SHP77 treated with DMSO at 0.1 percent for 48 hours (cell line): Measurements from ENCODE around the gene HMMR.
A peak's percentile ranks its signal among the peaks of the same experiment; 100 is the strongest.

Experiments used
- DNase-seq: peaks from one replicate; lab custom pipeline; 2025; lab: John Stamatoyannopoulos, UW

The HMMR gene

DNA sequence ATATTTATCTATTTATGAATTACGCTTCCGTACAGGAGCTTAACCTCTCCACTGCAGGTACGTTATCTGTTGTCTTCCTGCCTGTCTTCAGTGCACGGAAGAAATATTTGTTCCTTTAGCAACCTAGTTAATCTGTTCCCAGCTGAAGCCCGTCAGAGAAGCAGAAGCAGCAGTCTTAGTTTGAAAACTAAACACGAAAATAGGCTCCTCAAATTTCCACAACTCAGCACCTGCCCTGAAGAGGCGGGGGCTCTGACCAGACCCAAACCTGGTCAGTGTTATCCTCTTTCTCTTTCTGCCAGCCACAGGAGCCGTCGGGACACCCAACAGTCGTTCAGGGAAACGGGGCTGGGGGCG lies 992 bp upstream of the HMMR start:
- no peak for DNase-seq

DNA sequence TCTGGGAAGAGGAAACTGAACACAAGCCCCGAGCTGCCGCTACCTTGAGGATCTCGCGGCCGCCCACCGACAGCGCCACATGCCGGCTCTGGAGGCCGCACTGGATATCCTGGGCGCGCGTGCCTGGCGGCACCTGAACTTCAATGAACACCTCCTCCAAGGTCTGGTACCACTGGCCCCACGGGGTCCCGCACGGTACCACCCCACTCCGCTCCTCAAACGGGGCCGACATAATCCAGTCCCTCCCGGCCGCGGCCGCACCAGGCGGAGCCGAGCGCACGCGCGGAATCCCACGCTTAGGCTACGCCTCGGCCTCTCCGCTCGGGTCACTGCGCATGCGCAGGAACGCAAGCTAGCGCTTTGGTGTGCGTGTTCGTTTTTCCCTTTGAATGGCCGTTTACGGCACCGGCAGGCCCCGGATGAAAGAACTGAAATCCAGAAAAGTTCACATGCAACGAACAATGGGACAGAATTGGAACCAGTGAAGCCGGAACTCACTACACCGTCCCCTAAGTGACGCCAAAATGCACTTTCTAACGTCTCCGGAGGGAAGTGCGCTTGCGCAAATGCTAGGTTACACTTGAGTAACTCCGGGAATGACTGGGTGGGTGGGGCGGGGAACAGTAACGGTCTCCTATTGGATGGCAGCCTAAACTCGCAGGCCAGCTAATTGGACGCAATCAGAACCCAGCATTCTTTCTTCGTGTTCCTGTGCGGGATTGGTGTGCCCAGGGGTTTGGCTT lies 442 bp upstream of the HMMR start, which contains the start of gene NUDCD2:
TSS of gene NUDCD2 (minus strand) at position 284 of the 743 bp plus-strand sequence. CDS start at position 232, 52 bp downstream.
- DNase-seq, result peak; percentile 93

DNA sequence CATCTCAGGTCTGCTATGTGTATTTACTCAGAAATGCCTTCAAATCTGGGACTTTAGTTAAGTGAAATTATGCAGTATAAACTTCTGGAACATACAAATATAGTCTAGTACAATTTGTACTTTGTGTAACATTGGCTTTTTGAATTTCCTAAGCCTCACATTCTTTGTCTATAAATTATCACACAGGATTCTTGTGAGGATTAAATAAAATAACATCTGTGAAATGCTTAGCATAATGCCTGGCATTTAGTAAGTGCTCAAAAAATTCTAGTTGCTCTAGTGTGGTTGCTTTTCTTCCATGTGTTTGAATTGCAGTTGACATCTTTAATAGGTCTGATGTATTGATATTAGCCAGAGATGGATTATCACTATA lies 2.6 kb downstream of the HMMR start:
- DNase-seq, result no peak

DNA sequence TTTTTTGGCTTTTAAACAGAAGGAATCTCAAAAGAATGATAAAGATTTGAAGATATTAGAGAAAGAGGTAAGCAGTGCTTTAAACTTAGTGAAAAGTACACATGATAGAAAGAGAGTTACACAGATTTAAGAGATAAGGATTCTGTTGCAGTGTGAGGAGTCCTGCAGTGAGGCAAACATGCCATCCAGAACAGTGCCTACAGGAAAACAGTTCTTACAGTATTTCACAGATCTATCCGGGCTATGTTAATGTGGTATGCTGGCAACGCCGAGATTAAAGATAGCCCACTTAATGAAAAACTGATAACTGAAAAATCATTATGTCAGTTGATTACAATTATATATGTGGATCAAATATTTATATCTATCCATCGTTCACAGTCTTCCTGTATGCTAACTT lies 7.2 kb downstream of the HMMR start:
- DNase-seq, result no peak

DNA sequence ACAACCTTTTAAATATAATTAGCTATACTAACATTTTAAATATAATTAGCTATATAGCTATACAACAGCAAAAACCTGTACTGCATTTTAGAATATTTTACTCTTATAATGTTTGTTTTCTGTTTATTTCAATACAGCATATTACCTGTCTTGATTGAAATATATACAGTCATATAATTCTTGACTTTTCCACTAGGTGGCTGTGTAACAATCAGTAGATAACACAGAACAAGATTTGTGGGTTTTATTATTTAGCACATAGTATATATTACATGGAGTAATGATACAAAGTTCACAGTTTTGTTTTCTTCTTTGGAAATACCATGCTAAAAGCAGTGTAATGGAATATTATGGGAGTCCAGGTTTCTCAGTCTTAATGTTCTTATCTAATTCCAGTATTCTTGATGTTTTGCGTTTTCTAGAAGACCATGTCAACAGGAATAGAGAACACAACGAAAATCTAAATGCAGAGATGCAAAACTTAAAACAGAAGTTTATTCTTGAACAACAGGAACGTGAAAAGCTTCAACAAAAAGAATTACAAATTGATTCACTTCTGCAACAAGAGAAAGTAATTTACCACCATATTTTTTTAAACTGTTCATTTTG lies 13.3 kb downstream of the HMMR start:
- DNase-seq, result no peak

DNA sequence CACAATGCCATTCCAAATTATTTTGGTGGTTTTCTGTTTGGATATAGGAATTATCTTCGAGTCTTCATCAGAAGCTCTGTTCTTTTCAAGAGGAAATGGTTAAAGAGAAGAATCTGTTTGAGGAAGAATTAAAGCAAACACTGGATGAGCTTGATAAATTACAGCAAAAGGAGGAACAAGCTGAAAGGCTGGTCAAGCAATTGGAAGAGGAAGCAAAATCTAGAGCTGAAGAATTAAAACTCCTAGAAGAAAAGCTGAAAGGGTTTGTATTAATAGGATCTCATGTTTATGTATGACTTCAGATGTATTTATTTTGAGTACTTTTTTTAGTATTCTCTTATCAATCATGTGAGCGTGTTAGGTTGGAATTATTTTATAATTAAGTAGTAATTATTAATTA lies 15.0 kb downstream of the HMMR start:
- DNase-seq, result no peak

DNA sequence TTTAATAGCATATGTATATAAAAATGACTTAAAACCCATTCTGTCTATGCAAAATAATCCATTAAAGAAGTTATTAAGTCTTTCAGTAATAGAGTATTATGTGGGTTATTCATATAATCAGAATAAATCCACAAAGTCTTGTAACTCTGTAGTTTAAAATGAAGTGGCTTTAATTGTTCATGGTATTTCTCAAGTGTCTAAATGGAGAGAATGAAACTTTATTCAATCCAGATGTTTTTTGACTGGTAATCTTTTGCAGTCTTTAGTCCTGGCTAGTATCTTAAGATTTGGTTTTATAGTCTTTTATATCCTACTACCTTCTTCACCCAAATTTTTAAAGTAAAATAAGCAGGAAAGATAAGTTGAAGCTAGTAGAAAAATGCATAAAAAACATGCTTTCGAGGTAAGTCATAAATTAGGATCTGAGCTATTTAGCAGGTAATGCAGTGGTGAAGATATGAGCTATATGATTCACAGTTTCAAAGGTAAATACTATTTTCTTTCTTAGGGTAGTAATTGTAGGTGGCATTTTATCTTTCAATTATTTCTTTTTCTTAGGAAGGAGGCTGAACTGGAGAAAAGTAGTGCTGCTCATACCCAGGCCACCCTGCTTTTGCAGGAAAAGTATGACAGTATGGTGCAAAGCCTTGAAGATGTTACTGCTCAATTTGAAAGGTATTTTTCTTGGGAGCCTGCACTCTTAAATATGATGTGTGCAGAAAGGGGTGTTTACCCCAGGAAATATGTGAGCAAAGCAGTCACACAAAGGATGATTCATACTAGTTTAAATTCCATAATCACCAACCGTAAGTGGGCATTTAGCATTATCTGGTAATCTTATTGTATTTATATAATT lies 17.9 kb downstream of the HMMR start:
- no peak for DNase-seq

DNA sequence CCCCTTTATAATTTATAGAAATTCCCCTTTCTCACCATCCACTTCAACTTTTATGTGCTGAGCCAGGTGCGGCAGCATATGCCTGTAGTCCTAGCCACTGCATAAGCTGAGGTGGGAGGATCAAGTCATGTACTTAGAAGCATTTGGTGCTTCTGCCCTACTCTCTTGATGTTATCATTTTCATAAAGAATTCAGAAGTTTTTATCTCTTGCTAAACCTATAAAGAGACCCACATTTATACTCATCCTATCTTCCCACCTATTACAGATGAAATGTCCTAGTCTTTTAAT lies 18.5 kb downstream of the HMMR start:
- DNase-seq, result no peak

DNA sequence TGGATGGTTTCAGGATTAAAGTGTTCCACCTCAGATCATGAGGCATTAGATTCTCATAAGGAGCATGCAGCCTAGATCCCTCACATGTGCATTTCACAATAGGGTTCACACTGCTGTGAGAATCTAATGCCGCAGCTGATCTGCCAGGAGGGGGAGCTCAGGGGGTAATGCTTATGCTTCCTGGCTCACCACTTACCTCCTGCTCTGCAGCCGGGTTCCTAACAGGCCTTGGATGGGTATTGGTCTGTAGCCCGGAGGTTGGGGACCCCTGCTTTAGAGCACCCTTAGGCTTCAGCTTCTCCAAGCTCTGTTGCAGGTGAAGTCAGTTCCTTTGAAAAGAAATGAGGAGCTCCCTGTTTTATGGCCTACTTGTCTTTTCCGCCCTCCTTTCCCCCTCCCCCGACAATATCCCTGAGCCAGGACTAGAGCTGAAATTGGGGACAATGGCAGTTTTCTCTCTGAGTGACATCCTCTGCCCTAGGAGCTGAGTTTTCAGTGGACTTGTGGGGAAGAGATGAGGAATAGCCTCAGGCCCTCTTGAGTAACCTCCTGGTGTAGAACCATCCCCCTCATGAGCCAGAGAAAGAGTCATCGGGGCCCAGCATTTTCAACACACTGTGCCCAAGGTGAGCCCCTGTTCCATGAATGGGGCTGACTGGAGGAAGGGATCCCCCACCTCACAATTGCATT lies 28.8 kb downstream of the HMMR start:
- DNase-seq, result no peak

DNA sequence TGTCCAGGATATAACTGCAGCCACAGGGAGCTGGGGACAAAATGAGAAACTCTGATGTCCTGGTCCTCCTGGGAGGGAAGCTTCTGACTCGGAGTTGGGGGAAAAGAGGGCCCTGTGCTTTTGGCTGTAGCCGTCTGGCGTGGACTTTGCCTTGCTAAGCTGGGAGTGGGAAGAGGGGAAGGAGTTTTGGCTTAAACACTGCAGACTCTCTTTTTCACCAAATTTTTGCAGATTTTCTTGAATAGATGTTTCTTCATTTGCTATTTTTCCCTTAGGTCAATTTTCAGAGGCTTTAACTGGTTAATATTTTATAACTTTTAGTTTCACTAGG lies 29.3 kb downstream of the HMMR start:
- DNase-seq, result no peak

DNA sequence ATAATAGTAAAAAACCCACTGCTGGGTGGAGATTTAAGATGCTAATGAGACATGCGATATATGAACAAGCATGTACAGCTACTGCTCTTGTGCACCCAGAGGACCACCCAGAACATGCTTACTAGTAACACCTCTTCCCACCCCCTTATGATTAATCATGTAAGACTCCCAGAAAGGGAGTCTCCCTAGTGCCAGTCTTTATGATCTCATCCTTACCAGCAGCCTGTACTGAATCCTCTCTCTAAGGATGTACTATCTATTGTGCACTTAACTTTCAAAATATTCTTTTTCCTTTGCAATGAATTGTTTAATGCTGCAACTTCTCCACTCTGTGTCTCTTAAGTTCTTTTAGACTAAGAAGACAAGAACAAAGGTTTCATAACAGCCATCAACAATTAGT lies 35.9 kb downstream of the HMMR start:
- no peak for DNase-seq

DNA sequence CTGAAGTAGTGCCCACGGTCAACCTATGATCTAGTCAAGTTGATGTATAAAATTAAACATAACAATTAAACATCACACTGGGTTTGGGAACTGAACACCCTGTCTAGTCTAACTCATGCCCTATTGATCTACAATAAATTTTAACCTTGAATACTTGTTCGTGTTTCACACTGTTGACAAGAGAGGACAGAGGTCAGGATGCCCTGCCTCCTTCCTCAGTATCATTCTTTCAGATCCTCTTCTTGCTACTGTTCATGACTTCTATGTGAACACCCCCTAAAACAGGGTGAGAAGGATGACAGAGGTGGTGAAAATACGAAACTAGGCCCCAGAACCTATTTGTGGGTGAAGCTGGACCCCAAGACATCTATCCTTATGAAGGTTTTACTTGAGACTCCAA lies 36.9 kb downstream of the HMMR start:
- no peak for DNase-seq

DNA sequence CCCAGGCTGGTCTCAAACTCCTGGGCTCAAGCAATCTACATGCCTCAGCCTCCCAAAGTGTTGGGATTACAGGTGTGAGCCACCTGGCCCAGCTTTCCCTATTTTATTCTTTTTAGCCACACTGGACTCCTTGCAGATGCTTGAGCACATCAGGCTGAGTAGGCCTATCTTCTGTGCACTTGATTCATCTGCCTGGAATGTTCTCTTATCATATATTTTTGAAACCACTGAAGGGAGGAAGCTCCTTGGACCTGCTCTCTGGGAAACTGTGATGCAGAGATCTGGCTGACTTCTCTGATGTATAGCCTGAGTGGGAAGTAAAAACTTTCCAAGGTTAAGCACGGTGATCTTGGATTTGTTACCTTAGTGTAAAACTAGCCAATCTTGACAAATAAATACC lies 38.5 kb downstream of the HMMR start:
- DNase-seq, result no peak

DNA sequence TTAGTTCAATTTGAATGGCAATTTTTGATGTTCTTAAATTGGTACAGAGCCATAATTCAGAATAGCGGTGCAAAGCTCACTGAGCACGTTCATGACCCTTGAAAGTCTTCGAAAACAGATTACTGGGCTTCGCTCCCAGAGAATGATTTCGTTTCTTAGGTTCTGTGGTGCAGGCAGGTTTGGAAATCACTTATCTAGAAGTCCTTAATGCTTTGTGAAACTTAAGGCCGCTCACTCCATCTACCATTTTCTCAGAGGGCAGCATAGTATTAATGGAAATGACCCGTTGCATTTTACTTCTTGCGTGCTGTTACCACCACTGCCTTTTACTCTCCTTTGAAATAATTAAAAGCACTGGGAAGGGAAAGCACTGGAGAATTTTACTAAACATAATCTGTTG lies 42.1 kb downstream of the HMMR start:
- no peak for DNase-seq

DNA sequence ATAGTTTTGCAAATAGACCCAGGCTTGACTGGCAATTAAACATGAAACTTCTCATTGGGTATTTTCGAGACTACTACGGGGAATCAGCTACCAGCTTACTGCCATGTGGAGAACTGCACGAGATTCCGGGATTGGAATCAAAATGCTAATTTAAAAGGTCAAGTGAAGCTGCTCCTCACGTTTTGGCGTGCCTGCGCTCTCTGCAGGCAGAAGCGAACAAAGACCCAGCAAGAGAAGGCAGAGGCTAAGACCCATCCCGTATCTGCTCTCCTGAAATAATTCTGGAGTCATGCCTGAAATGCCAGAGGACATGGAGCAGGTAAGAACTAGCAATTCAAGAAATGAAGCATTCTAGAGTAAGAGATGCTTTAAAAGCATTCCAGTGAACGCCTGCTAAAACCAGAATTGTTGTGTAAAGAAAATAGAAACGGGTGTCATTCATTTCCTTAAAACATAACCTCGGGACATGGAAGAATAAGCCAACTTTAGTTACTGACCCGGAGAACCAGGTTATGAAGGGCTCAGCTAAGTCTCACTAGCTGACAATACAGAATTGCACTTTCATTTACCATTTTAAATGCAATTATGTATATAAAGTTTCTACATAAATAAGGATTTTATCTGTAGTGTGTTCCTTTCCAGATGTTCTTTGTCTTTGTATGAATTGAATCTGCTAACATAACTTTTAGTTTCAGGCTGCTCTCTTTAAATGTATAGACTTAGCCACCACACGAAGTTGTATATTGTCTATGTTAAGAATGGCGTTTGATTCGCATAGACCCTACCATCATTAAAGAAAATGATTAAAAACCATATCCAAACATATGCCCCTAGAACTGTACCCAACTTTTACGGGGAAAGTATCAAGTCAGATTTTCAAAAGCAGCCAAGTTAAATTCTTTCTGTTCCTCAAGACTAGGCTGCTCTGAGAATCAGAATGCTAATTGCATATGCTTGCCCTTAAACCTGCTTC lies 43.0 kb downstream of the HMMR start:
- DNase-seq, result peak; percentile 63

DNA sequence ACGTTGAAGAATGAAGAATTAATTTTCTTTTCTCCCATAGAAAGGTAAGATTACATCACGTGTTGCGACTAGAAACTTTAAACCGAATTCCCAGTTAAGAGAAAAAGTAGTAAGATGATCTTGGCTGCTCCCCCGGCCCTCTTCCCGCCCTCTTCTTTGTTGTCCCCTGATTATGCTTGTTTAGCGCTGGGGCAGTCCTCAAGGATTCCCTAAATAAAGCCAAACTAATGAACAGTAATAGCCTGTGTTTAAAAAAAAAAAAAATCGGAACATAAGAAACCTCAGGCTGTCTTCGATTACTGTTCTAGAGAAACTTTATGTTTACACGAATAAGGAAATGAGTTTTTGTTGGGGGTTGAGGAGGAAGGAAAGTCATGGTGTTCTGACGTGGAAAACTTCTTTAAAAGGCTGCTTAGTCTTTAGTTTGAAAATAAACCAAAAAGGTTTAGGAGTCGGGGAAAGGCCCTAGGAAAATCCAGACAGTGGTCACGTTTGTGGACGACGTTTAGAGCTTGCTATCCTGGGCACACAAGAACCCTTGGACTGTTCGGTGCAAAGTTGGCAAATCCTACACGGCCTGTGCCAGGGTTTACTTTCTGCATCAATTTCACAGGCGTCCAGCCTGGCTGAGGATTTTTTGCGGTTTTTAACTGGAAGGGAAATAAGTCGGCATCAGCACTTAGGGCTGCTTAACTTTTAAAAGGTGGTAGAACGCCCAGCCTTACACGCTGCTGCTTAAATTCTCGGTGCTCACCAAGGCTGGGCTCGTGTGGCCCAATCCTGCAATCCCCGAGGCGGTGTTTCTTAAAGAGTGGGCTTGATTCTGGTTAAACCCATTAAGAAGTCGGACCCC lies 43.9 kb downstream of the HMMR start:
- DNase-seq, result peak; percentile 28

DNA sequence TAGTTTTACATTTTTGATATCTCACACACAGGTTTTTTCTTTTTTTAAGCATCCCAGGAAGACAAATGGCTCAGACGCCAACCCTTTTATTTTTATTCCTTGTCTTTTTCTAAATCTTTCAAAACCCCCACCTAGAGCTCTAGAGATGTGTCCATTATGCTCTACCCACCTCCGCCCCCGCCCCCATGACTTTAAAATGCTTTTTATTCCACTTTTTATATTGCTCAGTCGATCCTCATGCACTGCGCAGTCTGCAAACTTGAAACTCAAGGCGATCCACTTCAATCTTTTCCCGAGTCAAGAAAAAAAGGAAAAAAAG lies 44.6 kb downstream of the HMMR start:
- DNase-seq, result no peak

DNA sequence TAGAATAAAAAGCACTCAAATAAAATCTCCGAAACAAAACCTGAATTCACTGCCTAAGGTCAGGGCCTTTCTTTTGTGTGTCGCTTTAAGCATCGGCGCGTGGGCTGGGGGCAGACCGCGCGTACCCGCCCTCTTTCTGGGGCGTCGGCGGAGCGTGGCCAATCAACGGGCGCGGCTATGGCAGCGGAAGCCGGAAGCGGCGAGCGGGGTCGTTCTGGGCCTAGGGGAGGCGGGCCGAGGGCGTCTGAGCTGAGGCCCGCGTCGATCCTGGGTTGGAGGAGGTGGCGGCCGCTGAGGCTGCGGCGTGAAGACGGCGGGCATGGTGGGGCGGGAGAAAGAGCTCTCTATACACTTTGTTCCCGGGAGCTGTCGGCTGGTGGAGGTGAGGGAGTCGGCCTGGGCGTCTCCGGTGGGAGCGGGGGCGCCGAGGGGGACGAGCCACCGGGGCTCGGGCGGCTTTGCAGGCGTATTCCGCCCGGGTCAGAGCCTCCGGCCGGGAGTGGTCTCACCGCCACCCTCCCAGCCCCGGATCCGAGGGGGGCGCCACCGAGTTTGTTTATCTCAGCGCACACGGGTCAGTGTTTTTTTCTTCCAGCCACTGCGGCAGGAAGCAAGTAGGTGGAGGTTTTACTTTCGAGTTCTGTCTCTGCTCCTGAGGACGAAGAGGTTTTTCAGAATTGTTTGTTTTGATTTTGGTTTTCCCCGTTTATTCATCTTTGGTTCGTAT lies 45.1 kb downstream of the HMMR start, which contains the start of gene MAT2B:
TSS of gene MAT2B (plus strand) at position 252 of the 727 bp plus-strand sequence. CDS start at position 320, 68 bp downstream.
- DNase-seq, result peak; percentile 74

DNA sequence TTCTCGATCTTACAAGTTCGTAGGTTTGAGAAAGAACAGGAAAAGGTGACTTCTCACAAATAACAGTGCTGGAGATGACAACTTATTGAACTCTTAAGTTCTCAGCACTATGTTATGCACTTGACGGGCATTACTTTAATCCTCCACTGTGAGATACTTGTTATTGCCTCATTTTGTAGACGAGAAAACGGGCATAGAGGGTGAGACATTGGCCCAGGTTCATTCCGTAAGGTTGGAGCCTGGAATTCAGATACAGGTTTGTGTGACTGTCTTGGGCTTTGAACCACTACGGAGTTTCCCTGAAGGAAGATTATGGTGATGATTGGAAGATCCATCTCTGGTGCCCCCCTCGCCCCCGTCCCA lies 45.6 kb downstream of the HMMR start:
- DNase-seq, result no peak

DNA sequence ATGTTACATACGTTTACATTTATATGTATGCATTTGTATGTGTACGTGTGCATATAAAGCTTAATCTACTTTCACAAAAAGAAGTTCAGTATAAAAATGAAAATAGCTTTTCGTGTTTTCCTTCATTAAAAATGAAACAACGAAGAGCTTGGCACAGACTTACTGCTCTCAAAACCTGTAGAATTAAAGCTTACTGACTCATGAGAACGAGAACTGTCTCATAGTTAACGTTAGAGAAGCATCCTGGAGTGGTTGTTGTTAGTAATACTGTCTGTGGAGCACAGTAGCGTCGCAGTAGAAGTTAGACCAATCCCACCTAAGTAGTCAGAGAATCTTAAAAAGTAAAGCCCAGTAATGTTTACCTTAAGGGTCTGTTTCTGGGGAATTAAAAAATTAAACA lies 46.3 kb downstream of the HMMR start:
- no peak for DNase-seq
